ENCODE data around the gene CHCHD3. TPM values are rescaled to one million over a fixed set of nuclear protein-coding genes. Genes with fewer than 3 reads are reported as not detected.
"Not testable (repeated sequence)": the region's sequence is repeated elsewhere in the genome, so short reads cannot be mapped to it uniquely, and the experiment has no call there.

CHCHD3 gene
- polyA plus RNA-seq, 1 donor, result 69.0 TPM

DNA sequence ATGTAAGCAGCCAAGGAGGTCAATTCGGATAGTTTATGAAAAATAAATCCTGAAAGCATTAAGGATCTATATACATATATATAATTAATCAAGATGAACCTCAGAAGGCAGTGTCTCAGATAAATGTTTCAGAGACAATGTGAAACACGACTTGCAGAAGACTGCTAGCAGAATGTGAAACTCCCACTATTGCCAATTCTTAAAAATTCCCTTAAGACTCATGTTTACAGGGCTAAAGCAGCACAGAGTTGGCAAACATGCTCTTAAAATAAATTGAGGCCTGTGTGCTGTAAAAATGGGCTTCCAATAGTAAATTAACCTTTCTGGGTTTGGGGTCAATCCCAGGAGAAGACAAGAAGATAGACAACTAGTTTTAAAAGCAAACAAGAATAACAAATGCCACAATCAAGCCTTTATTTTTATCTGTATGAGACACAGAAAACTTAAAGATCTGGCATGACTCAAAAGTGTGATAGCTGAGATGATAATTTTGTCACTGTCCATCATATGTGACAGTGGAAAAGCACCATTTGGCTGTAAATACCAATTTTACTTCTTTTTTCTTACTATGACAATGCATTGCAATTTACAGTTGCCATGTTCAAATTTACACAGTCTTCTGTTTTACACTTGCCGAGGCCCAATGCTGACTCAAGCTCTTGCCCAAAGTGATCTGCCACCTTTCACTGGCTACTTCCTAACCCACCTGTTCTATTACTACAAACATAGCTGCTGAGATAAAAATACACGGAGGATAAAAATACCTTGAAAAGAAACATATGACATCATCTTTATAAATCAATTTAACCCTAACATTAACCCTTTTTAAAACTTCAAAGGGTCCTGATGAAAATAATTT, 78.6 kb downstream of the CHCHD3 start:
- peak; percentile 9 for DNase-seq (ENCODE audit: low read depth)

DNA sequence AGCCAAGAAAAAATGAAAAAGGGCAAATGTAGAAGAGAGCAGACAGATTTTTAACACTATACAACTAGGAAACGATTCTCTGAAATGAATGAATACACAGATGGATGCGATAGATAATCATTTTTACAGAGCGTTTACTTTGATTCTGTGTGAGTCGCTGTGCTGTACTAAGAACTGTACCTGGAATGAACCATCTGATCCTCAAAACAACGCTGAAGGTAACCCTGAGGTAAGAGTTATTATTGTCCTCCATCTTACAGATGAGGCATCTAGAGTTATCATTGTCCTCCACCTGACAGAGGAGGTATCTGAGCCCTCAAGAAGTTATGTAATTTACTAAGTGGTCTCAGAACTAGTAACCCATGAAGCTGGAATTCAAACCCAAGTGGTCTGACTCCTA, 80.2 kb downstream of the CHCHD3 start:
- DNase-seq (ENCODE audit: low read depth), result no peak

DNA sequence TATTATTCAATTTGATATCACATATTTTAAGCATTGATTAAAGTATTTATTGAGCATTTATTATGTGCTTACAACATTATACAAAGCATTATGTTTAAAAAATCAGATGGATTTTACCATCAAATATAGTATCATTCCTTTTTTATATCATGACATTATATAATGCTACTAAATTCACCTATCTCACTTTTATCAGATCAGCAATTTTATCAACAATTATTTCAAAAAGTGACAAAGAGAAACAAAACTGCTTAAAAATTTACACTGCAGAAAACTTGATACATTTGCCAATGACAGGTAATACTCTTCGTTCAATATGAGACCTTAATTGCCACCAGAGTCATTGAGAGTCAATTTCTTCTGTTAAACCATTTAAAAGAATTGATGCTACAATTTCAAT, 82.0 kb downstream of the CHCHD3 start:
- no peak for DNase-seq (ENCODE audit: low read depth)

DNA sequence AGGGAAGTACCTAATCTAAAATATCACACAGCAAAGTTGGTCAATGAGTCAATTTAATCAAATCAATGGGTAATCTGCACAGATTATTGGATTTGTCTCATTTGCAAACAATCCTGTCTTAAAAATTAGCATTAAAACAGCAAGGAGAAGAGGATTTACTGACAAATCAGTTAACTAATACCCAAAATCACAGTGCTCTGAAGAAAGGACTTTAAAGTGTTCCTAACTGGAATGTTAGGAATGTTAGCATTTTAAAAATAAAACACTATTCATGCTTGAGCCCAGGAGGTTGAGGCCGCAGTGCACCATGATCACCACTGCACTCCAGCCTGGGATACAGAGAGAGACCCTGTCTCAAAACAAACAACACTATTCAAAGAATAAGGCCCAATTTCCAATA, 83.1 kb downstream of the CHCHD3 start:
- no peak for DNase-seq (ENCODE audit: low read depth)

DNA sequence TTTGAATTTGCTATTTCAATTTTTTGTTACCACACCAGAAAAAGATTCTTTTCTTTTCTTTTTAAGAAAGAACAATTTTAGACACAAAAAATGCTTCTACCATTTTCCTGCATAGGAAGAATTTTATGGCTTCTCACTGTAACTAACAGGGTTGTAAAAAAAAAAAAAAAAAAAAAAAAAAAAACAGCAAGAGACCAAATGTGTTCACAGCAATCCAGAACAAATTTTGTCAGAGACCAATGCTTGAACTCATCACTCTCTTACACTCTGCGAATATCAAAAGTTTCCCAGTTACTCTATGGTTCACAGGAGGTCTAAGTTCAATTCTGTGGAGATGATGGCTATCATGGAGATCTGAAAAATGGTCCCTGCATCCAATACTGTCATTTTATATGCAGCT, 84.4 kb downstream of the CHCHD3 start:
- no peak for DNase-seq (ENCODE audit: low read depth)

GRCh38 chr7:132996581-132997242, 85.2 kb downstream of the CHCHD3 start:
- no peak for DNase-seq (ENCODE audit: low read depth)

DNA sequence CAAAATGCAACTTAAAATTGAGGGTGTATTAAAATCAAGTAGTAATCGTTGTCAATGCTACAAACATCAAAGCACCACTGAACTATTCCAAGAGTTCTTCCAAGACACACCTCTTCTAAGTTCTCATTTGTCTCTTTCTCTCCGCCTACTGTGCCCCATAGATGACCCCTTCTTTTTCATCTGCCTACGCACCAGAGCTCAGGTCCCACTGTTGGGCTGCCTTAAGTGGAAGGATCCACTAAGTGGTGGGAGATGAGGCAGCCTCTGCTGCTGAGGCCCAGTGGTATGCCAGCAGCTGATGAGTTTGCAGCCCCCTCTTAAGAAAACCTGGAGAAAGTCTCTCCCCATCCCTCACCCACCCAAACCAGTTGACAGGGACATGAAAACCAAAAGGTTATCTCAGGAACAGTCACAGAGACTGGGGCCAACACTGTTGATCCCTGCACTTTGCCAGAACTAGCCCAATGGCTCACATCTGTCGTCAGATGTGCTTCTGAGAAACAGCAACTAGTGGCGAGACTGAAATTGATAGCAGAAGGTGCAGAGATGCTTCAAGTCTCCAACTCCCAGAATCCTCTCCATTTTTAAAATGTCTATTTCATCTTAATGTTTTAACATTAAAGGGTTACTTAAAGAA, 88.4 kb downstream of the CHCHD3 start:
- DNase-seq (ENCODE audit: low read depth), result no peak

GRCh38 chr7:132991615-132992587, 90.0 kb downstream of the CHCHD3 start:
- DNase-seq (ENCODE audit: low read depth), result no peak

DNA sequence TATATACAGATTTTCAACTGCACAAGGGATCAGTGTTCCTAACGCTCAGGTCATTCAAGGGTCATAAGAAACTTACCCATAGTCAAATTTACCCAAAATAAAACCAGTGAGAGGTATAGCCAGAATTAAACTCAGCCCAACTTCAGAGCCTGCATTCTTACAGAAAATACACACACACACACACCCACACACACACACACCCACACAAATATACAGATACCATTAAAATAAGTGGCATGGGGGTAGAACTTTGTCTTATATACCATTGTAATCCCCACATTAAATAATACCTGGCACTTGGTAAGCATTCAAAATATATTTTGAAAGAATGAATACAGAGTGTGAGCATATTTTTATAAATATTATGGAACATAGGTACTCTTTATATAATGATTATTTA, 93.8 kb downstream of the CHCHD3 start:
- DNase-seq (ENCODE audit: low read depth), result no peak

- DNase-seq (ENCODE audit: low read depth), result no peak
These were observed 101.5 kb downstream of the CHCHD3 start for GRCh38 chr7:132980402-132980801.

- no peak for DNase-seq (ENCODE audit: low read depth)
These were observed 102.4 kb downstream of the CHCHD3 start for GRCh38 chr7:132979524-132979923.

- DNase-seq (ENCODE audit: low read depth), result no peak
These were observed 104.7 kb downstream of the CHCHD3 start for GRCh38 chr7:132977234-132977633.

DNA sequence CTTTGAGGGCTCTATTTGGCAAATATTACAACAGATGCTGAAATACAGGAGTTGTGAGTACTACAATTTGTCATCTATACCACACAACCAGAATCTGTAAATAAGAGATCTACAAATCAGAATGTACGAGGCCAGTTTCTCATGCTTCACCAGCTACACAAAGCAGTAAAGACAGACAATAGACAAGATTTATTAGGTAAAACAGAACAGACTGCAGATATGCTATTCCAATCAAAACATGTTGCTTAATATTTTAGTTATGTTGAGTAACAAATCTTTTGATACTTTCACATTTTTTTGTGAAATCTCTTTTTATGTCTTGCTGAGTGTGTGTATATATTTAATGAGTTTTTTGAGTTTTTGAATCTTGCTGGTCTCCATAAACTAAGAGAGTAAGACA, 109.1 kb downstream of the CHCHD3 start:
- no peak for DNase-seq (ENCODE audit: low read depth)

DNA sequence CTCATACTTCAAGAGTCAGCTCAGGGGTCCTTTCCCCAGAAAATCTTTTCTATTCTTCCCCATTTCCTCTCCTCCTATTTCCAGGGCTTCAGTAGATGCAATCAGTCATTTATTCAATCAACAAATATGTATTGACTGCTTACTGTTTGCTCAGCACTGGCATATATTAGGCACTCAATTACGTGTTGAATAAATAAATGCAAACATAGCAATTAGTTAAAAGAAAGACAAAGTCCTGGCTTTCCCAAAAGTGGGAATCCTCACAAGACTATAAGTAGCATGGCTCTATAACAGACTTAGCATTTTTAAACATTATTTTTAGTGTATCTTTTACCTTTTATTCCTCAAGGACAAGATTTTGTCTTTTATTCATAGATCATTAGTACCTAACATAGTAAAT, 111.6 kb downstream of the CHCHD3 start:
- DNase-seq (ENCODE audit: low read depth), result no peak

DNA sequence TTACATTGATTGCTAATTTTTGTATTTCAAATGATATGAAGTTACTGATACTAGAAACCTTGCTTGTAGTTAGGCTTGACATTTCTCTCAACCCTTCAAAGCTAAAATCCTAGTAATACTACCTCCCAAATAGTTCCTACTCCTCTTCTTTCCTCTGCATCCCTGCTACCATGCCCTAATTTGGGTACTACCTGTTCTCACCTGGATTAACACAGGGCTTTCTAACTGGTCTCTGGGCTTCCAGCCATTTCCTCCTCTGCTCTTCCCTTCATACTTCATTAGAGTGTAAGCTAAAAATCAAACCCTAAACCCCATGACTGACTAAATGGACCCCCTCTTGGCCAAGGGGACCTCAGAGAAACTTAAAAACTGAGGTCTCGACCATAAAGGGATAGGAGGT, 112.4 kb downstream of the CHCHD3 start:
- no peak for DNase-seq (ENCODE audit: low read depth)

- not testable (repeated sequence) for DNase-seq (ENCODE audit: low read depth)
These were observed 114.4 kb downstream of the CHCHD3 start for GRCh38 chr7:132967470-132967848.

- no peak for DNase-seq (ENCODE audit: low read depth)
These were observed 115.0 kb downstream of the CHCHD3 start for GRCh38 chr7:132966754-132967469.

GRCh38 chr7:132965951-132966350, 115.9 kb downstream of the CHCHD3 start:
- no peak for DNase-seq (ENCODE audit: low read depth)

GRCh38 chr7:132964876-132965275, 117.0 kb downstream of the CHCHD3 start:
- no peak for DNase-seq (ENCODE audit: low read depth)

DNA sequence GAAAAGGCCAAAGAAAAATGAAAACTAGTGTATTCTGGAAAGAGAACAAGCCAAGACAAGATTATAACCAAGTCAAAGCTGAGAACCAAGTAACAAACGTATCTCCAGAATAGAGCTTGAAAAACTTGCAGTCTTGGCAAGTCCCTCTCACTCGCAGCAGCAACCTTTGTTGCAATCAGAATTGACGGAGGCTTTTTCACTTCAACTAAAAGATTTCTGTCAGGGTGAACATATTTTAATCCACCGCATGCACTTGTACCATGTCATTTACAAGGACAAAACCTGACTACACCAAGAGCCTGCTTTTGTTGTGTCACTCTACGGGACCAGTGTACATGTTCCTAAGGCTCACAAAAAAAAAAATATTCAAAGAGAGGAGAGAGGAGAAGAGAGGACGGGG, 122.0 kb downstream of the CHCHD3 start:
- no peak for DNase-seq (ENCODE audit: low read depth)

DNA sequence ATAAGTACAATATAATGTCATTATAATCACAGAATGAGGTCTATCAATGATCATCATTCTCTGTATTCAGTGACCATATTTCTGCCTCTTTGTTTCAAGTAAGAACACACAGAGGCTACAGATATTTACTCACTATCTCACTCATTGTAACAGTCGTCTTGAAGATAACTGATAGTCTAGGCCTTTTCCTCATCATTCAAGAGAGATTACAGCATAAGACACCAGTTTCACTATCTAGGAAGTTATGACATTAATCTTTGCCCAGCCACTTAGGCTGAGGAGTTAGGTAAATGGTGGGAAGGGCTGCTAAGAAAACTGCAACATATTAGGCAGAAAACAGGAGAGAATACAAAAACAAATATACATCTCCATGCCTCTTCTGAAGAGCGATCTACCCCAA, 125.3 kb downstream of the CHCHD3 start:
- DNase-seq (ENCODE audit: low read depth), result no peak
